Measurements from ENCODE around the gene KLHL9. TPM values are rescaled to one million over a fixed set of nuclear protein-coding genes. Genes with fewer than 3 reads are reported as not detected.

Gene KLHL9
- total RNA-seq, 1 experiment from 2014 or later: 18.2 TPM

- Histone ChIP-seq H3K56ac (ENCODE audit: insufficient read length, low read depth, low read length) (no peak overlapping the region), H2BK15ac (ENCODE audit: low read depth, low read length) (no peak overlapping the region), H4K20me1 (ENCODE audit: control insufficient read depth, insufficient read depth, insufficient read length) (no peaks in the 10 kb centered on the region), H3K14ac (ENCODE audit: insufficient read depth, low read length) (no peak overlapping the region), H3K23me2 (ENCODE audit: insufficient read length, low read depth, low read length, poor library complexity, severe bottlenecking) (no peaks in the 10 kb centered on the region), H4K8ac (replicated peaks; ENCODE audit: insufficient read length, low read depth, low read length) (no peak overlapping the region), H2AFZ (ENCODE audit: low read length) (no peak overlapping the region), H3K4ac (ENCODE audit: low read depth, low read length) (no peak overlapping the region), H3K4me2 (ENCODE audit: insufficient read depth, insufficient read length, low read length) (no peak overlapping the region), H3K79me1 (ENCODE audit: insufficient read depth, low read depth, low read length, poor library complexity, severe bottlenecking) (no peaks in the 10 kb centered on the region), H2BK120ac (ENCODE audit: low read depth, low read length, poor library complexity, severe bottlenecking) (no peak overlapping the region), H3K4me1 (ENCODE audit: insufficient read depth, low read length) (no peaks in the 10 kb centered on the region), H4K5ac (ENCODE audit: insufficient read length, low read depth, low read length) (no peak overlapping the region), H3K27ac (ENCODE audit: insufficient read length, low read depth, low read length) (no peak overlapping the region), H2BK5ac (ENCODE audit: insufficient read length, low read length) (no peak overlapping the region), H2AK5ac (ENCODE audit: insufficient read length, low read length) (no peak overlapping the region), H2BK12ac (ENCODE audit: insufficient read length, low read depth, low read length) (no peak overlapping the region), H3K9me3 (ENCODE audit: control insufficient read depth, low read depth, low read length) (no peaks in the 10 kb centered on the region), H3K18ac (ENCODE audit: insufficient read length, low read depth, low read length) (no peak overlapping the region), H3T11ph (ENCODE audit: low read length) (no peak overlapping the region), H2BK20ac (ENCODE audit: low read depth, low read length, poor library complexity, severe bottlenecking) (no peak overlapping the region), H3K23ac (ENCODE audit: insufficient read length, low read depth, low read length) (no peak overlapping the region), H3K27me3 (ENCODE audit: insufficient read depth, low read length) (no peaks in the 10 kb centered on the region), H3K9ac (ENCODE audit: extremely low read depth, insufficient read length, low read length) (no peak overlapping the region), H4K91ac (ENCODE audit: insufficient read length, low read depth, low read length) (no peak overlapping the region), H3K79me2 (ENCODE audit: insufficient read depth, low read length) (no peaks in the 10 kb centered on the region)
- peaks cover 15% of the 10 kb centered on the region for H3K27me3 Mint-ChIP-seq (ENCODE audit: low read depth)
- peaks cover 3 to 4% of the 10 kb centered on the region in 2 experiments for H3K4me1 Mint-ChIP-seq
- WGBS (ENCODE audit: extremely low coverage, insufficient read length, low lambda C conversion rate): no CpG with 5 or more reads among the region's 8 CpGs
- H3K9me3 Mint-ChIP-seq: peaks cover 5 to 6% of the 10 kb centered on the region in 2 experiments
- no peak overlapping the region for H3K27ac Mint-ChIP-seq
- H3K36me3 Mint-ChIP-seq (ENCODE audit: insufficient read depth in 1 of 3, low read depth in 3 of 3): peaks cover 0 to 4% (median 2%) of the 10 kb centered on the region in 3 experiments; a peak in 4 of 7 replicates
- TF ChIP-seq CTCF (conservative IDR thresholded peaks at IDR 0.05): no peak
- no peak for DNase-seq
- no peak overlapping the region for H3K4me3 Mint-ChIP-seq
Measured at GRCh38 chr9:21316032-21316842, 19.0 kb downstream of the KLHL9 start.
